Calu3 (cell line): ENCODE results near the gene COX7A1. TPM values are rescaled to one million over a fixed set of nuclear protein-coding genes. Genes with fewer than 3 reads are reported as not detected.
A peak's percentile ranks its signal among the peaks of the same experiment; 100 is the strongest.
"Not testable (repeated sequence)": the region's sequence is repeated elsewhere in the genome, so short reads cannot be mapped to it uniquely, and the experiment has no call there.

Experiments used
- BruUV-seq: library from RNA; stranded (reverse); fragments of 400-500 nt; replicated peaks from 2 replicates; lab custom pipeline; 2021; lab: Mats Ljungman, UMichigan
- CTCF ChIA-PET: fragments of 300-600 bp; sonication (Branson Sonifier 250); formaldehyde crosslinking; loops from one replicate; lab custom pipeline; 2022; ENCODE audit warnings: antibody characterized with exemption; lab: Charles Lee
- DNase-seq: peaks from one replicate; pipeline ENCODE4 v3.0.0; 2022
- H3K27ac Mint-ChIP-seq: one replicate; pipeline ENCODE4 v1.8.0; 2022; ENCODE audit warnings: mixed read lengths; ENCODE audit not compliant: unreplicated experiment
- H3K27me3 Mint-ChIP-seq: one replicate; pipeline ENCODE4 v1.8.0; 2022; ENCODE audit warnings: mixed read lengths; ENCODE audit not compliant: unreplicated experiment
- H3K36me3 Mint-ChIP-seq: one replicate; pipeline ENCODE4 v1.8.0; 2022; ENCODE audit warnings: mild to moderate bottlenecking, moderate library complexity, mixed read lengths; ENCODE audit not compliant: insufficient read depth, unreplicated experiment
- H3K4me1 Mint-ChIP-seq: one replicate; pipeline ENCODE4 v1.8.0; 2022; ENCODE audit warnings: mild to moderate bottlenecking, low read depth, mixed read lengths; ENCODE audit not compliant: unreplicated experiment
- H3K4me3 Mint-ChIP-seq: one replicate; pipeline ENCODE4 v1.8.0; 2022; ENCODE audit warnings: mild to moderate bottlenecking, low read depth, moderate library complexity, mixed read lengths; ENCODE audit not compliant: unreplicated experiment
- H3K9me3 Mint-ChIP-seq: one replicate; pipeline ENCODE4 v1.8.0; 2022; ENCODE audit warnings: low read depth, mixed read lengths; ENCODE audit not compliant: unreplicated experiment
- CTCF ChIP-seq: fragments of 200-600 bp; IDR thresholded peaks from one replicate; pipeline ENCODE4 v1.8.0; 2022; ENCODE audit warnings: antibody characterized with exemption; ENCODE audit not compliant: unreplicated experiment
- intact Hi-C: fragments of 100-400 bp; cut with micrococcal nuclease; formaldehyde crosslinking; loops from one replicate; pipeline ENCODE4 v1.10.0; 2022; ENCODE audit not compliant: unreplicated experiment
- total RNA-seq: library from RNA; stranded (reverse); gene quantifications from 2 replicates; pipeline ENCODE4 v1.2.3, GENCODE V29; 2022

COX7A1 gene
- total RNA-seq, 1 experiment from 2014 or later: not detected

GRCh38 chr19:36183245-36183628, 31.0 kb upstream of the COX7A1 start:
- Mint-ChIP-seq H3K36me3 (no peaks in the 10 kb centered on the region), H3K4me1 (no peaks in the 10 kb centered on the region), H3K27ac (no peak overlapping the region), H3K4me3 (no peak overlapping the region), H3K27me3 (no peaks in the 10 kb centered on the region), H3K9me3 (peaks cover 3% of the 10 kb centered on the region)
- no TSS peak for BruUV-seq
- intact Hi-C loops: no loop called here
- DNase-seq: no peak
- no peak for TF ChIP-seq CTCF
- CTCF ChIA-PET: interaction anchor here (0.5 kb wide), 1 partner anchor 387 kb away, joined by 3 read pairs; no protein-coding TSS in a partner anchor

- H3K27me3 Mint-ChIP-seq: no peaks in the 10 kb centered on the region
- CTCF ChIA-PET: interaction anchor here (0.5 kb wide), 1 partner anchor 388 kb away, joined by 3 read pairs; no protein-coding TSS in a partner anchor
- no peak for DNase-seq
- no peaks in the 10 kb centered on the region for H3K4me1 Mint-ChIP-seq
- H3K27ac Mint-ChIP-seq: no peak overlapping the region
- intact Hi-C loops: no loop called here
- no peaks in the 10 kb centered on the region for H3K36me3 Mint-ChIP-seq
- no TSS peak for BruUV-seq
- H3K9me3 Mint-ChIP-seq: peaks cover 3% of the 10 kb centered on the region
- no peak overlapping the region for H3K4me3 Mint-ChIP-seq
- TF ChIP-seq CTCF: no peak
Observed at GRCh38 chr19:36182612-36183244, 30.5 kb upstream of the COX7A1 start.

GRCh38 chr19:36179077-36179476, 26.8 kb upstream of the COX7A1 start:
- H3K9me3 Mint-ChIP-seq, H3K4me1 Mint-ChIP-seq, DNase-seq, H3K27me3 Mint-ChIP-seq, intact Hi-C loops, BruUV-seq, H3K4me3 Mint-ChIP-seq, H3K36me3 Mint-ChIP-seq, H3K27ac Mint-ChIP-seq: not testable (repeated sequence)
- CTCF ChIA-PET: interaction anchor here (0.9 kb wide), 1 partner anchor 221 kb away, joined by 7 read pairs; no protein-coding TSS in a partner anchor

DNA sequence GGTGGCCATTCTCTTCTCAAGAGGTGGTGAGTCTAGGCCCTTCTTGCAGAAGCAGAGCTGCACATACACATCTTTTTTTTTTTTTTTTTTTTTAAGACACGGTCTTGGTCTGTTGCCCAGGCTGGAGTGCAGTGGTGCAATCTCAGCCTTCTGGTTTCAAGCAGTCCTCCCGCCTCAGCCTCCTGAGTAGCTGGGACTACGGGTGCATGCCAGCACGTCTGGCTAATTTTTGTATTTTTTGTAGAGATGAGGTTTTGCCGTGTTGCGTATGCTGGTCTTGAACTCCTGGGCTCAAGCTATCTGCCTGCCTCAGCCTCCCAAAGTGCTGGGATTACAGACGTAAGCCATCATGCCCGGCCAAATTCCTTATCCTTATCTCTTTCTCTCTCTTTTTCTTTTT, 21.6 kb upstream of the COX7A1 start:
- H3K4me3 Mint-ChIP-seq, H3K4me1 Mint-ChIP-seq, DNase-seq, BruUV-seq, H3K9me3 Mint-ChIP-seq, H3K27me3 Mint-ChIP-seq: not testable (repeated sequence)
- CTCF ChIA-PET: interaction anchor here (0.6 to 0.9 kb wide), 2 partner anchors 54 to 185 kb away, joined by 3 read pairs; no protein-coding TSS in a partner anchor
- peak overlapping the region; percentile 15 for H3K27ac Mint-ChIP-seq
- intact Hi-C loops: loop anchor here (5.0 kb wide), 1 partner anchor 112 kb away; no protein-coding TSS in a partner anchor
- H3K36me3 Mint-ChIP-seq: peaks cover 11% of the 10 kb centered on the region

GRCh38 chr19:36172852-36173251, 20.6 kb upstream of the COX7A1 start:
- Mint-ChIP-seq H3K4me3 (no peak overlapping the region), H3K27ac (no peak overlapping the region), H3K9me3 (no peaks in the 10 kb centered on the region), H3K4me1 (no peaks in the 10 kb centered on the region), H3K27me3 (no peaks in the 10 kb centered on the region), H3K36me3 (peaks cover 15% of the 10 kb centered on the region)
- no TSS peak for BruUV-seq
- intact Hi-C loops: loop anchor here (5.0 kb wide), 1 partner anchor 111 kb away; no protein-coding TSS in a partner anchor
- CTCF ChIA-PET: interaction anchor here (0.6 to 0.9 kb wide), 4 partner anchors 36 to 275 kb away, joined by 3 to 4 read pairs (median 3); no protein-coding TSS in a partner anchor
- no peak for DNase-seq
- no peak for TF ChIP-seq CTCF
